ENCODE results near the gene ILK. TPM values are rescaled to one million over a fixed set of nuclear protein-coding genes. Genes with fewer than 3 reads are reported as not detected.

ILK gene
- total RNA-seq (2014; rRNA removed; shearing (Covaris generic)), result 53.4 and 53.5 TPM in 2 replicates
- polyA plus RNA-seq (2014; cell fraction: nucleus; rRNA removed), result 41.0 and 52.1 TPM in 2 replicates

GRCh38 chr11:6603287-6604080, at the start of gene ILK, which contains the start of gene RRP8:
TSS of gene ILK (plus strand) at chr11:6603774. CDS start at chr11:6604272, 498 bp downstream.
TSS of gene RRP8 (minus strand) at chr11:6603616. CDS start at chr11:6603502, 114 bp downstream.
- peak; percentile 76 for DNase-seq (ENCODE audit: extremely low read depth, low read depth)

- no peak for DNase-seq (ENCODE audit: extremely low read depth, low read depth)
Observed at GRCh38 chr11:6554828-6555706, 48.5 kb upstream of the ILK start.

GRCh38 chr11:6556139-6556949, 47.2 kb upstream of the ILK start:
- no peak for DNase-seq (ENCODE audit: extremely low read depth, low read depth)

- DNase-seq (ENCODE audit: extremely low read depth, low read depth), result no peak
Observed at GRCh38 chr11:6557063-6557462, 46.5 kb upstream of the ILK start.

GRCh38 chr11:6557761-6558674, 45.6 kb upstream of the ILK start:
- no peak for DNase-seq (ENCODE audit: extremely low read depth, low read depth)

GRCh38 chr11:6559369-6559768, 44.2 kb upstream of the ILK start:
- no peak for DNase-seq (ENCODE audit: extremely low read depth, low read depth)

- no peak for DNase-seq (ENCODE audit: extremely low read depth, low read depth)
Observed at GRCh38 chr11:6561288-6561687, 42.3 kb upstream of the ILK start.

GRCh38 chr11:6563121-6563619, 40.4 kb upstream of the ILK start:
- no peak for DNase-seq (ENCODE audit: extremely low read depth, low read depth)

GRCh38 chr11:6563667-6564066, 39.9 kb upstream of the ILK start:
- no peak for DNase-seq (ENCODE audit: extremely low read depth, low read depth)

GRCh38 chr11:6565325-6565724, 38.2 kb upstream of the ILK start:
- DNase-seq (ENCODE audit: extremely low read depth, low read depth), result no peak

GRCh38 chr11:6565988-6566703, 37.4 kb upstream of the ILK start:
- DNase-seq (ENCODE audit: extremely low read depth, low read depth), result no peak

- no peak for DNase-seq (ENCODE audit: extremely low read depth, low read depth)
Observed at GRCh38 chr11:6566704-6567370, 36.7 kb upstream of the ILK start.

- DNase-seq (ENCODE audit: extremely low read depth, low read depth), result no peak
Observed at GRCh38 chr11:6567371-6567745, 36.2 kb upstream of the ILK start.

GRCh38 chr11:6568191-6568918, 35.2 kb upstream of the ILK start:
- no peak for DNase-seq (ENCODE audit: extremely low read depth, low read depth)

- no peak for DNase-seq (ENCODE audit: extremely low read depth, low read depth)
Observed at GRCh38 chr11:6569706-6570105, 33.9 kb upstream of the ILK start.

GRCh38 chr11:6570691-6571427, 32.7 kb upstream of the ILK start:
- no peak for DNase-seq (ENCODE audit: extremely low read depth, low read depth)

Data from NCI-H460 (cell line).